Right lung (tissue), 10 donors: Measurements from ENCODE around the gene TLR4. TPM values are rescaled to one million over a fixed set of nuclear protein-coding genes. Genes with fewer than 3 reads are reported as not detected.

Source experiments
- DNase-seq, 2 donors: peaks; one replicate each; pipeline ENCODE4 v3.0.0-alpha.2; 2013
- long read RNA-seq, 8 donors: transcript quantifications; one replicate each; lab custom pipeline, GENCODE V29; 2026
- polyA plus RNA-seq, 5 donors: library from polyadenylated mRNA; unstranded; fragments of 120-200 nt; gene quantifications; one replicate each; pipeline versions ENCODE4 v1.2.1 to v1.2.3, GENCODE V29; 2013; ENCODE audit warnings: inconsistent platforms in 1 of 5, low replicate concordance in 1 of 5; ENCODE audit not compliant: insufficient read length in 5 of 5, insufficient read depth in 1 of 5

The TLR4 gene
- polyA plus RNA-seq, result 10 to 100 TPM in 2 of 5 donors, 1 to 10 TPM in 3; 7.0 to 12.8 (median 9.0) TPM
- long read RNA-seq, donor 1, partial matches to known transcripts, result 0 of 1 reads
- long read RNA-seq, donor 1, other reads (novel, unspliced or antisense), result 0 of 1 reads
- long read RNA-seq, donor 2, partial matches to known transcripts, result 0 of 2 reads
- long read RNA-seq, donor 2, other reads (novel, unspliced or antisense), result 0 of 2 reads
- long read RNA-seq, donor 3, full-length matches to known transcripts, result 3 of 3 reads
- long read RNA-seq, donor 3, partial matches to known transcripts, result 0 of 3 reads
- long read RNA-seq, donor 3, other reads (novel, unspliced or antisense), result 0 of 3 reads
- long read RNA-seq, donor 4, full-length matches to known transcripts, result 2 of 2 reads
- long read RNA-seq, donor 4, partial matches to known transcripts, result 0 of 2 reads
- long read RNA-seq, donor 4, other reads (novel, unspliced or antisense), result 0 of 2 reads
- long read RNA-seq, donor 5, full-length matches to known transcripts, result 2 of 2 reads
- long read RNA-seq, donor 5, partial matches to known transcripts, result 0 of 2 reads
- long read RNA-seq, donor 5, other reads (novel, unspliced or antisense), result 0 of 2 reads
- long read RNA-seq, donor 6, full-length matches to known transcripts, result 2 of 2 reads
- long read RNA-seq, donor 6, partial matches to known transcripts, result 0 of 2 reads
- long read RNA-seq, donor 6, other reads (novel, unspliced or antisense), result 0 of 2 reads
- long read RNA-seq, donor 7, full-length matches to known transcripts, result 1 of 1 reads
- long read RNA-seq, donor 7, partial matches to known transcripts, result 0 of 1 reads
- long read RNA-seq, donor 7, other reads (novel, unspliced or antisense), result 0 of 1 reads
- long read RNA-seq, donor 8, full-length matches to known transcripts, result 2 of 2 reads
- long read RNA-seq, donor 8, partial matches to known transcripts, result 0 of 2 reads
- long read RNA-seq, donor 8, other reads (novel, unspliced or antisense), result 0 of 2 reads

- DNase-seq, result peak; percentile 18 to 26
These were observed at the start of gene TLR4 for GRCh38 chr9:117704024-117704575. Gene TLR4, plus strand, starts transcription at chr9:117704403. Its CDS starts 70 bp downstream, at chr9:117704473.

- DNase-seq, result no peak
These were observed 48.2 kb upstream of the TLR4 start for GRCh38 chr9:117656002-117656401.

DNA sequence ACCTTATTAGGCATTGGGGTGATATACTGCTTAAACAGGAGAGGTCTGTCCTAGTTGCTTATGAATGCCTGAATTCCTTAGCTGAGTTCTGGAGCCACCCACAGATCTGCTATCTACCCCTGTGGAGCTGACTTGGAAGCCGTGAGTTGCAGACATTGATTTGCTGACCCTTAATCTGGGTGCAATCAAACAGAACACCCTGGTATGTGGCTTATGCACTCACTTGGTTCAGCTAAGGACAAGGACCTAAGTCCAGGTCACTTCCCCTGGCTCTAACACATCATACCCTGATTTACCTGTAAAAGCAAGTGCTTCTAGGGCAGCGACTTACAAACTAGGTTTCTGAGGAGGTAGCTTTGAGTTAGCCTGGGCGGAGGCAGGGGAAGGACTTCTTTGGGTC, 41.6 kb upstream of the TLR4 start:
- DNase-seq, result no peak

- DNase-seq, result no peak
These were observed 39.8 kb upstream of the TLR4 start for GRCh38 chr9:117664419-117664818.

DNA sequence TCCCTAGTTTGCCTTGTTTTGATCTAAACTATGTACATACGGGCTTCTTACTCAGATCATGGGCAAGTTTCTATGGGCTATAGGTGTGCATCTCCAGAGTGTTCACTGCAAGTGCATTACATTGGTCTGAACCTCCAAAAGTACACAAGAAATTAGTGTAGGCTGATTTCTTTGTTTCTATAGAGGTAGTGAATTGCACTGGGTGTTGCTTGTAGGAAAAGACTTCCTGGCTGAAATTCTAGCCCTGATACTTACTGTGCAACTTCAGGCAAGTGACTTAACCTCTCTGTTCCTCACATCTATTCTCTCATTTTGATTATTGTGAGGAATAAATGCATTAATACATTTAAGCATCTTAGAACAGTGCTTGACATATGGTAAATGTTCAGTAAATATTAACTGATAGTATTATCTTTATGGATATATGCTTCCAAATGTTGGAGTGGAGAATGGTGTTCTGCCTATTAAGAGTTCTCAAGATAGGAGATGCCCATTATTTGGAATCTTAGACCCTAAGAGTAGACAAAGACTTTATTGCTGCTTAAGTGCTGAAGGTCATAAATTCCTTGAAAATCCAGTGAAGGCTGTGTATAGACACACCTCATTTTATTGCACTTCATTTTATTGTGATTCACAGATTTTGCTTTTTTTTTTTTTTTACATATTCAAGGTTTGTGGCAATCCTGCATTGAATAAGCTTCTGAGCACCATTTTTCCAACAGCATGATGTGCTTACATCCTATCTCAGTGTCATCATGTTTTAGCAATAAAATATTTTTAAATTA, 38.4 kb upstream of the TLR4 start:
- DNase-seq, result no peak

GRCh38 chr9:117671468-117671867, 32.7 kb upstream of the TLR4 start:
- no peak for DNase-seq

- DNase-seq, result no peak
These were observed 31.8 kb upstream of the TLR4 start for GRCh38 chr9:117672369-117672768.

- no peak for DNase-seq
These were observed 26.6 kb upstream of the TLR4 start for GRCh38 chr9:117677572-117677971.

- no peak for DNase-seq
These were observed 25.3 kb upstream of the TLR4 start for GRCh38 chr9:117678871-117679270.

DNA sequence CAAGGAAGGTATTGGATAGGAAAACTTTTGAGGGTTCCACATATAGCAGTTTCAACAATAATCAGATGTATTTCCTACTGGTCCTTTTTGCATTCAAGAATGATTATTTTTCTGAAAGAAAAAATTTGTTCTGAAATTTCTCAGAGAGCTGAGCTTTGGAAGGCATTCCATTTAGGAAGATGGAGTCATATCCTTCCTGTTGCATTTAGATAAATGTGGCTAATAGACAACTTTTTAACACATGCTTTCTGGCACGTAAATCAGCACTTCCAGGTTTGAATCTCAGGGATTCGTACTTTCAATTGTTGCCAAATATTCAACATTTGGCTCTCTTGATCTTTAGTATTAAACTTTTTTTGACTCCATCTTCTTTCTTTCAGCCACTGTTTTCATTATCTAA, 24.8 kb upstream of the TLR4 start:
- no peak for DNase-seq

DNA sequence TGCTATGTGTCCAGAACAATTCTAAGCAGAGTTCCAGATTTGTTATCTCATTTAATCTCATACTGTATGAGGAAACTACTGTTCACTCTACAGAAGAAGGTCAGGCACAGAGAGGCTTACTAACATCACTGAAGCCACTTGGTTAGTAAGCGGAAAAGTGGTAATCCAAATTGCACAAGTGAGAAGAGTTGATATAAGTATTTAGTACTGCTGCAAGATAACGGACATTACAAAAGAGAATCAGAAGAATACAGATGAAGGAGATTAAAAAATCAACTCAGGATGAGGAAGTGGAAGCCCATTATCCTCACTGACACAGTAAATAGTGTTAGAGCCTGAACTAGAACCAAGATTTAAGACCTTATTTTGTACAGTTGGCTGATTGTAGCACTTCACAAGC, 22.3 kb upstream of the TLR4 start:
- DNase-seq, result no peak

- no peak for DNase-seq
These were observed 21.1 kb upstream of the TLR4 start for GRCh38 chr9:117682955-117683710.

- no peak for DNase-seq
These were observed 16.7 kb upstream of the TLR4 start for GRCh38 chr9:117687532-117687931.

GRCh38 chr9:117691367-117691766, 12.8 kb upstream of the TLR4 start:
- DNase-seq, result no peak

DNA sequence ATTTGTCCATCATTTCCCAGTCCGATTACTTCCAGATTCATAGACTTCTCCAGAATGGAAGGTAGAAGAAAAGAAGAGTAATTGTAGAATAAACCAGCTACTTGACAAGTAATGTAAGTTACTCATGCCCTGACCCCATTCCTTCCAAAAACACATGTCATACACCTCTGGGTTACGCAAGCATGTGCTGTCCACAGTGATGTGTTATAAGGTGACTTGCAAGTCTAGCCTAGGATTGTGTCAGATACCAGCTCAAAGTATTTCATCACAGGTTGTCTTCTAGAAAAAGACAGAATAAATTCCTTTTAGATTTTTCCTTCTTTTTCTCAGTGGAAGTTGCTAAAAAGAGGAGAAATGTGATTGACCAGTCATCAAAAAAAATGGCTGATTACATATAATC, 8.0 kb upstream of the TLR4 start:
- DNase-seq, result no peak

DNA sequence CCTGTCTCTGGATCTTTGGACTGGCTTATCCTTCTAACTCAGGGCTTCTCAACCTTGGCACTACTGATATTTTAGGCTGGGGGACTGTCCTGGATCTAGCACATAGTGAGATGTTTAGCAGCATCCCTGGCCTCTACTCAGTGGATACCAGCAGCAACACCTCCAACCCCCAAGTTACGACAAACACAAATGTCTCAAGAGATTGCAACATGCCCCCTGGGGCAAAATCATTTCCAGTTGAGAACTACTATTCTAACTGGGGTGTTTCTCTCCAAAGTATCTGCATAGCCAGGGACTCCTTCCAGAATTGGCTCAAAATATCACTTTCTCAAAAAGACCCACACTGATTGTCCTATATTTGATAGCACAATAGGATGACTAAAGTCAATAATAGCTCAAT, 7.2 kb upstream of the TLR4 start:
- no peak for DNase-seq

DNA sequence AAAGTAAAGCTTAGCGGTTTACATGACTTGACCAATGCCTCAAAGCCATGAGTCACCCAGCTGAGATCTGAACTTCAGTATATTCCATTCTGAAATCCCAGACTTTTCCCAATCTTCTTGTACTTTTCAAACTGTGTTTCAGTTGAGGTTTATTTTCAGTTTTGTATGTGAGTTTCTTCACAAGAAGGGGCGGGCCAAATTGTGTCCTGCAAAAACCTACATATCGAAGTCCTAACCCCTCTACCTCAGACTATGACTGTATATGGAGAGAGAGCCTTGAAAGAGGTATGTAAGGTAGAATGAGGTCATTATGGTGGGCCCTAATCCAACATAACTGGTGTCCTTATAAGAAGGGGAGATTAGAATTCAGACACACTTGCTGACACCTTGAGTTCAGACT, 666 bp upstream of the TLR4 start:
- DNase-seq, result no peak

DNA sequence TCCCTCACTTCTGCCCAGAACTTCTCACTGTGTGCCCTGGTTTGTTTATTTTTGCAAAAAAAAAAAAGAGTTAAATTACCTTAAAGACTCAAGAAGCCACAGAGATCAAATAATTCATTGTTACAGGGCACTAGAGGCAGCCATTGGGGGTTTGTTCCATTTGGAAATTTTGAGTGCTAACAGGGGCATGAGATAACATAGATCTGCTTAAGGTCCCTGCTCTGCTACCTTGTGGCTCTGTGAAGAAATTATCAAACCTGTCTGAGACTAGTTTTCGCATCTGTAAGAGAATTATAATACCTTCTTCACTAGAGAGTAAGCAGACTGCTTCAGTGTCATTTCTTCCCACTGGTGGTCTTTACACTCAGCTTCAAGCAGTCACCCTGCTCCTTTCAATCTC, 394 bp downstream of the TLR4 start:
- DNase-seq, result no peak

- DNase-seq, result no peak
These were observed 1.2 kb downstream of the TLR4 start for GRCh38 chr9:117705386-117705785.

DNA sequence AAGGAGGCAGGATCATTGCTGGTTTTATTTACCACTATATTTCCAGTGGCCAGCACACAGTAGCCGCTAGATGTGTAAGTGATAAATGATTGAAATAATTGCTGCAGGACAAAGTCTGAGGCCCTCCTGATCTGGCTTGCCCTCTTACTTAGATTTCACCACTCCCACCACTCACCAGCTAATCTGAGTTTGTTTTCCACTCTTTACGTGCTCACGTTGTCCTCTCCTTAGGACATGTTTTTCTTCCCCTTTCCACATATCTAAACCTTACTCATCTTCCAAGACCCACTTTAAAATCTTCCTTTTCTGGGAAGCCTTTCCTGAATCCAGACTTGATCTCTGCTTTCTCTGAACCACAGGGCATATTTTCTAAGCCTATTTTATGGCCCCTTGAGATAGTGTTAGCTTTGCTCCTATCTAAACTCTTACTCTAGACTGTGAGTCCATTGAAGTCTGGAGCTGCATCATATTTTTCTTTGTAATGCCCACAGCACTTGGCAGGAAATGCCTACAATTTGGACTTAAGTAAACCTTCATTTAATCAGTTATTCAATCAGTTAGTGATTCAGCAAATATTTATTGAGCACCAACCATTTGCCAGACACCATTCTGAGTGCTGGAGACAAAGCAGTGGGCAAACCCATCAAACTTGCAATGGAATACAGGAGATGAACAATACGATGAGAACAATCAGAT, 2.4 kb downstream of the TLR4 start:
- no peak for DNase-seq
